ENCODE data around the gene ADAM12. TPM values are rescaled to one million over a fixed set of nuclear protein-coding genes. Genes with fewer than 3 reads are reported as not detected.

Gene ADAM12
- total RNA-seq, 1 experiment from 2014 or later: 0.24 TPM

- Histone ChIP-seq H4K5ac (ENCODE audit: insufficient read length, low read depth, low read length) (no peak overlapping the region), H3K23me2 (ENCODE audit: insufficient read length, low read depth, low read length, poor library complexity, severe bottlenecking) (no peaks in the 10 kb centered on the region), H3K4ac (ENCODE audit: low read depth, low read length) (no peak overlapping the region), H3T11ph (ENCODE audit: low read length) (no peak overlapping the region), H3K27ac (ENCODE audit: insufficient read length, low read depth, low read length) (no peak overlapping the region), H3K79me1 (ENCODE audit: insufficient read depth, low read depth, low read length, poor library complexity, severe bottlenecking) (no peaks in the 10 kb centered on the region), H3K79me2 (ENCODE audit: insufficient read depth, low read length) (no peaks in the 10 kb centered on the region), H3K4me1 (ENCODE audit: insufficient read depth, low read length) (no peaks in the 10 kb centered on the region), H3K23ac (ENCODE audit: insufficient read length, low read depth, low read length) (no peak overlapping the region), H3K9ac (ENCODE audit: extremely low read depth, insufficient read length, low read length) (no peak overlapping the region), H3K56ac (ENCODE audit: insufficient read length, low read depth, low read length) (no peak overlapping the region), H2BK12ac (ENCODE audit: insufficient read length, low read depth, low read length) (no peak overlapping the region), H2AFZ (ENCODE audit: low read length) (no peak overlapping the region), H4K8ac (replicated peaks; ENCODE audit: insufficient read length, low read depth, low read length) (no peak overlapping the region), H2BK15ac (ENCODE audit: low read depth, low read length) (no peak overlapping the region), H3K4me2 (ENCODE audit: insufficient read depth, insufficient read length, low read length) (no peak overlapping the region), H3K14ac (ENCODE audit: insufficient read depth, low read length) (no peak overlapping the region), H3K9me3 (ENCODE audit: control insufficient read depth, low read depth, low read length) (no peaks in the 10 kb centered on the region), H4K91ac (ENCODE audit: insufficient read length, low read depth, low read length) (no peak overlapping the region), H3K18ac (ENCODE audit: insufficient read length, low read depth, low read length) (no peak overlapping the region), H2BK20ac (ENCODE audit: low read depth, low read length, poor library complexity, severe bottlenecking) (no peak overlapping the region), H2AK5ac (ENCODE audit: insufficient read length, low read length) (no peak overlapping the region), H2BK120ac (ENCODE audit: low read depth, low read length, poor library complexity, severe bottlenecking) (no peak overlapping the region), H2BK5ac (ENCODE audit: insufficient read length, low read length) (no peak overlapping the region), H4K20me1 (ENCODE audit: control insufficient read depth, insufficient read depth, insufficient read length) (no peaks in the 10 kb centered on the region), H3K27me3 (ENCODE audit: insufficient read depth, low read length) (no peaks in the 10 kb centered on the region; the same call in 1 of the 2 replicates)
- WGBS (ENCODE audit: extremely low coverage, insufficient read length, low lambda C conversion rate): no CpG with 5 or more reads among the region's 5 CpGs
- H3K9me3 Mint-ChIP-seq: peaks cover 4 to 8% of the 10 kb centered on the region in 2 experiments; a peak in 3 of 5 replicates
- peaks cover 4% of the 10 kb centered on the region for H3K27me3 Mint-ChIP-seq (ENCODE audit: low read depth)
- H3K4me1 Mint-ChIP-seq: peaks cover 2 to 4% of the 10 kb centered on the region in 2 experiments; a peak in 2 of 4 replicates
- H3K4me3 Mint-ChIP-seq: no peak overlapping the region
- H3K27ac Mint-ChIP-seq: peak overlapping the region in 1 of 3 experiments; percentile 35; a peak in 1 of 7 replicates
- peaks cover 0 to 2% (median 0%) of the 10 kb centered on the region in 3 experiments; a peak in 1 of 7 replicates for H3K36me3 Mint-ChIP-seq (ENCODE audit: insufficient read depth in 1 of 3, low read depth in 3 of 3)
- DNase-seq: no peak
- no peak for TF ChIP-seq CTCF (conservative IDR thresholded peaks at IDR 0.05)
Observed at GRCh38 chr10:126342680-126343079, 45.6 kb downstream of the ADAM12 start.

Measured in H9 (cell line).